Measurements from ENCODE around the gene CCDC149.
A peak's percentile ranks its signal among the peaks of the same experiment; 100 is the strongest.

Gene CCDC149

GRCh38 chr4:24770032-24770584 lies 142.7 kb downstream of the CCDC149 start:
- H3K27ac ChIP-seq (ENCODE audit: low read length): no peak overlapping the region
- H3K4me3 ChIP-seq (ENCODE audit: low read length in 2 of 2): no peak overlapping the region
- H3K9me3 ChIP-seq (ENCODE audit: control insufficient read depth in 2 of 2, low read length in 2 of 2): no peaks in the 10 kb centered on the region
- no peak overlapping the region for H3K9ac ChIP-seq (ENCODE audit: low read length in 2 of 2)
- H3K27me3 ChIP-seq (ENCODE audit: control insufficient read depth in 1 of 2, insufficient read depth in 2 of 2, low read length in 2 of 2): no peaks in the 10 kb centered on the region
- H3K4me1 ChIP-seq (ENCODE audit: control insufficient read depth, insufficient read depth, low read length): peaks cover 14% of the 10 kb centered on the region
- no peaks in the 10 kb centered on the region for H3K36me3 ChIP-seq (ENCODE audit: control insufficient read depth in 2 of 2, insufficient read depth in 2 of 2, low read length in 2 of 2)

- Histone ChIP-seq H3K27ac (ENCODE audit: low read length) (no peak overlapping the region), H3K4me1 (ENCODE audit: control insufficient read depth, insufficient read depth, low read length) (peaks cover 14% of the 10 kb centered on the region), H3K4me3 (ENCODE audit: low read length in 2 of 2) (no peak overlapping the region), H3K27me3 (ENCODE audit: control insufficient read depth in 1 of 2, insufficient read depth in 2 of 2, low read length in 2 of 2) (no peaks in the 10 kb centered on the region), H3K9ac (ENCODE audit: low read length in 2 of 2) (no peak overlapping the region), H3K36me3 (ENCODE audit: control insufficient read depth in 2 of 2, insufficient read depth in 2 of 2, low read length in 2 of 2) (no peaks in the 10 kb centered on the region), H3K9me3 (ENCODE audit: control insufficient read depth in 2 of 2, low read length in 2 of 2) (no peaks in the 10 kb centered on the region)
Observed at GRCh38 chr4:24769571-24769970, 143.3 kb downstream of the CCDC149 start.

- Histone ChIP-seq H3K27me3 (ENCODE audit: control insufficient read depth in 1 of 2, insufficient read depth in 2 of 2, low read length in 2 of 2) (no peaks in the 10 kb centered on the region), H3K36me3 (ENCODE audit: control insufficient read depth in 2 of 2, insufficient read depth in 2 of 2, low read length in 2 of 2) (no peaks in the 10 kb centered on the region), H3K27ac (ENCODE audit: low read length) (no peak overlapping the region), H3K4me3 (ENCODE audit: low read length in 2 of 2) (no peak overlapping the region), H3K4me1 (ENCODE audit: control insufficient read depth, insufficient read depth, low read length) (peaks cover 18% of the 10 kb centered on the region), H3K9me3 (ENCODE audit: control insufficient read depth in 2 of 2, low read length in 2 of 2) (no peaks in the 10 kb centered on the region), H3K9ac (ENCODE audit: low read length in 2 of 2) (no peak overlapping the region)
Observed at GRCh38 chr4:24768604-24769003, 144.2 kb downstream of the CCDC149 start.

GRCh38 chr4:24768006-24768405 lies 144.8 kb downstream of the CCDC149 start:
- no peaks in the 10 kb centered on the region for H3K9me3 ChIP-seq (ENCODE audit: control insufficient read depth in 2 of 2, low read length in 2 of 2)
- no peak overlapping the region for H3K9ac ChIP-seq (ENCODE audit: low read length in 2 of 2)
- H3K4me3 ChIP-seq (ENCODE audit: low read length in 2 of 2): no peak overlapping the region
- H3K27me3 ChIP-seq (ENCODE audit: control insufficient read depth in 1 of 2, insufficient read depth in 2 of 2, low read length in 2 of 2): no peaks in the 10 kb centered on the region
- H3K4me1 ChIP-seq (ENCODE audit: control insufficient read depth, insufficient read depth, low read length): peaks cover 19% of the 10 kb centered on the region
- no peak overlapping the region for H3K27ac ChIP-seq (ENCODE audit: low read length)
- no peaks in the 10 kb centered on the region for H3K36me3 ChIP-seq (ENCODE audit: control insufficient read depth in 2 of 2, insufficient read depth in 2 of 2, low read length in 2 of 2)

GRCh38 chr4:24765376-24765988 lies 147.4 kb downstream of the CCDC149 start:
- Histone ChIP-seq H3K27ac (ENCODE audit: low read length) (peak overlapping the region; percentile 31), H3K4me3 (ENCODE audit: low read length in 2 of 2) (peak overlapping the region in 1 of 2 donors; percentile 40), H3K9ac (ENCODE audit: low read length in 2 of 2) (no peak overlapping the region), H3K4me1 (ENCODE audit: control insufficient read depth, insufficient read depth, low read length) (peaks cover 12% of the 10 kb centered on the region), H3K9me3 (ENCODE audit: control insufficient read depth in 2 of 2, low read length in 2 of 2) (no peaks in the 10 kb centered on the region), H3K36me3 (ENCODE audit: control insufficient read depth in 2 of 2, insufficient read depth in 2 of 2, low read length in 2 of 2) (no peaks in the 10 kb centered on the region), H3K27me3 (ENCODE audit: control insufficient read depth in 1 of 2, insufficient read depth in 2 of 2, low read length in 2 of 2) (no peaks in the 10 kb centered on the region)

- no peak overlapping the region for H3K4me3 ChIP-seq (ENCODE audit: low read length in 2 of 2)
- H3K9me3 ChIP-seq (ENCODE audit: control insufficient read depth in 2 of 2, low read length in 2 of 2): no peaks in the 10 kb centered on the region
- H3K4me1 ChIP-seq (ENCODE audit: control insufficient read depth, insufficient read depth, low read length): peaks cover 10% of the 10 kb centered on the region
- no peaks in the 10 kb centered on the region for H3K27me3 ChIP-seq (ENCODE audit: control insufficient read depth in 1 of 2, insufficient read depth in 2 of 2, low read length in 2 of 2)
- H3K9ac ChIP-seq (ENCODE audit: low read length in 2 of 2): no peak overlapping the region
- no peaks in the 10 kb centered on the region for H3K36me3 ChIP-seq (ENCODE audit: control insufficient read depth in 2 of 2, insufficient read depth in 2 of 2, low read length in 2 of 2)
- no peak overlapping the region for H3K27ac ChIP-seq (ENCODE audit: low read length)
Observed at GRCh38 chr4:24764345-24764744, 148.5 kb downstream of the CCDC149 start.

- H3K9ac ChIP-seq (ENCODE audit: low read length in 2 of 2): no peak overlapping the region
- H3K4me1 ChIP-seq (ENCODE audit: control insufficient read depth, insufficient read depth, low read length): peaks cover 10% of the 10 kb centered on the region
- H3K4me3 ChIP-seq (ENCODE audit: low read length in 2 of 2): no peak overlapping the region
- no peaks in the 10 kb centered on the region for H3K36me3 ChIP-seq (ENCODE audit: control insufficient read depth in 2 of 2, insufficient read depth in 2 of 2, low read length in 2 of 2)
- H3K27me3 ChIP-seq (ENCODE audit: control insufficient read depth in 1 of 2, insufficient read depth in 2 of 2, low read length in 2 of 2): no peaks in the 10 kb centered on the region
- H3K27ac ChIP-seq (ENCODE audit: low read length): no peak overlapping the region
- no peaks in the 10 kb centered on the region for H3K9me3 ChIP-seq (ENCODE audit: control insufficient read depth in 2 of 2, low read length in 2 of 2)
Observed at GRCh38 chr4:24763631-24764297, 149.1 kb downstream of the CCDC149 start.
